Measurements from ENCODE around the gene UQCRC2.

The UQCRC2 gene

GRCh38 chr16:21950782-21951521 is 2.2 kb upstream of the UQCRC2 start:
- H2AFZ ChIP-seq (ENCODE audit: low read depth, low read length): no peak overlapping the region
- H3K4me1 ChIP-seq (ENCODE audit: low read length): peaks cover 30% of the 10 kb centered on the region
- H3K4me2 ChIP-seq (ENCODE audit: low read length): peak overlapping the region; percentile 39
- H3K4me3 ChIP-seq (ENCODE audit: low read length): no peak overlapping the region
- peaks cover 52% of the 10 kb centered on the region for H3K79me2 ChIP-seq (ENCODE audit: low read length)
- H3K9ac ChIP-seq (ENCODE audit: low read length): no peak overlapping the region
- peak; percentile 66 for TF ChIP-seq CTCF (IDR thresholded peaks at IDR 0.05; ENCODE audit: low read depth, low read length)
- no peak for TF ChIP-seq EZH2phosphoT487 (IDR thresholded peaks at IDR 0.05; ENCODE audit: low read depth)
- H4K20me1 ChIP-seq (ENCODE audit: insufficient read depth, low read length): peaks cover 6% of the 10 kb centered on the region
- H3K36me3 ChIP-seq (replicated peaks; ENCODE audit: low read depth, low read length): no peaks in the 10 kb centered on the region
- no peaks in the 10 kb centered on the region for H3K9me3 ChIP-seq (ENCODE audit: insufficient read depth, low read length)
- no peak overlapping the region for H3K27ac ChIP-seq (ENCODE audit: low read length)
- H3K27me3 ChIP-seq (ENCODE audit: low read depth, low read length): no peaks in the 10 kb centered on the region

- H3K9me3 ChIP-seq (ENCODE audit: insufficient read depth, low read length): no peaks in the 10 kb centered on the region
- peaks cover 4% of the 10 kb centered on the region for H3K36me3 ChIP-seq (replicated peaks; ENCODE audit: low read depth, low read length)
- peak overlapping the region; percentile 62 for H3K27ac ChIP-seq (ENCODE audit: low read length)
- TF ChIP-seq EZH2phosphoT487 (IDR thresholded peaks at IDR 0.05; ENCODE audit: low read depth) (no peak), CTCF (IDR thresholded peaks at IDR 0.05; ENCODE audit: low read depth, low read length) (no peak)
- H2AFZ ChIP-seq (ENCODE audit: low read depth, low read length): peak overlapping the region; percentile 88
- peak overlapping the region; percentile 88 for H3K9ac ChIP-seq (ENCODE audit: low read length)
- H3K4me1 ChIP-seq (ENCODE audit: low read length): peaks cover 24% of the 10 kb centered on the region
- peak overlapping the region; percentile 86 for H3K4me2 ChIP-seq (ENCODE audit: low read length)
- no peaks in the 10 kb centered on the region for H3K27me3 ChIP-seq (ENCODE audit: low read depth, low read length)
- peaks cover 60% of the 10 kb centered on the region for H3K79me2 ChIP-seq (ENCODE audit: low read length)
- H3K4me3 ChIP-seq (ENCODE audit: low read length): peak overlapping the region; percentile 94
- H4K20me1 ChIP-seq (ENCODE audit: insufficient read depth, low read length): peaks cover 6% of the 10 kb centered on the region
These were observed 945 bp upstream of the UQCRC2 start for GRCh38 chr16:21952040-21952792.

GRCh38 chr16:21953541-21953902 is 361 bp downstream of the UQCRC2 start:
- peak overlapping the region; percentile 58 for H2AFZ ChIP-seq (ENCODE audit: low read depth, low read length)
- peaks cover 12% of the 10 kb centered on the region for H3K36me3 ChIP-seq (replicated peaks; ENCODE audit: low read depth, low read length)
- peak overlapping the region; percentile 94 for H3K4me3 ChIP-seq (ENCODE audit: low read length)
- H3K79me2 ChIP-seq (ENCODE audit: low read length): peaks cover 60% of the 10 kb centered on the region
- no peaks in the 10 kb centered on the region for H3K9me3 ChIP-seq (ENCODE audit: insufficient read depth, low read length)
- H3K4me2 ChIP-seq (ENCODE audit: low read length): peak overlapping the region; percentile 86
- H4K20me1 ChIP-seq (ENCODE audit: insufficient read depth, low read length): peaks cover 6% of the 10 kb centered on the region
- peak overlapping the region; percentile 88 for H3K9ac ChIP-seq (ENCODE audit: low read length)
- TF ChIP-seq CTCF (IDR thresholded peaks at IDR 0.05; ENCODE audit: low read depth, low read length) (no peak), EZH2phosphoT487 (IDR thresholded peaks at IDR 0.05; ENCODE audit: low read depth) (no peak)
- peaks cover 23% of the 10 kb centered on the region for H3K4me1 ChIP-seq (ENCODE audit: low read length)
- H3K27ac ChIP-seq (ENCODE audit: low read length): peak overlapping the region; percentile 62
- H3K27me3 ChIP-seq (ENCODE audit: low read depth, low read length): no peaks in the 10 kb centered on the region

- Histone ChIP-seq H3K79me2 (ENCODE audit: low read length) (peaks cover 39% of the 10 kb centered on the region), H3K4me2 (ENCODE audit: low read length) (no peak overlapping the region), H3K9me3 (ENCODE audit: insufficient read depth, low read length) (no peaks in the 10 kb centered on the region), H2AFZ (ENCODE audit: low read depth, low read length) (no peak overlapping the region), H3K27me3 (ENCODE audit: low read depth, low read length) (no peaks in the 10 kb centered on the region), H3K4me3 (ENCODE audit: low read length) (no peak overlapping the region), H3K36me3 (replicated peaks; ENCODE audit: low read depth, low read length) (peaks cover 39% of the 10 kb centered on the region), H3K9ac (ENCODE audit: low read length) (no peak overlapping the region), H3K27ac (ENCODE audit: low read length) (no peak overlapping the region), H4K20me1 (ENCODE audit: insufficient read depth, low read length) (no peaks in the 10 kb centered on the region), H3K4me1 (ENCODE audit: low read length) (peaks cover 11% of the 10 kb centered on the region)
- TF ChIP-seq CTCF (IDR thresholded peaks at IDR 0.05; ENCODE audit: low read depth, low read length) (no peak), EZH2phosphoT487 (IDR thresholded peaks at IDR 0.05; ENCODE audit: low read depth) (no peak)
These were observed 4.7 kb downstream of the UQCRC2 start for GRCh38 chr16:21957714-21958346.

Measured in OCI-LY3 (cell line).